AG10803 (cell line): Measurements from ENCODE around the gene SKIDA1.

Experiments
- DNase-seq: peaks from one replicate; pipeline ENCODE4 v3.0.0; 2010; ENCODE audit warnings: low read depth
- H3K4me3 ChIP-seq: 2 replicates; pipeline ENCODE4 v1.5.1; 2011; ENCODE audit warnings: mild to moderate bottlenecking, low read length, control low read depth
- CTCF ChIP-seq: conservative IDR thresholded peaks from 2 replicates; pipeline ENCODE4 v1.5.1; 2011; ENCODE audit warnings: mild to moderate bottlenecking, low read length, control low read depth, inconsistent platforms

The SKIDA1 gene

DNA sequence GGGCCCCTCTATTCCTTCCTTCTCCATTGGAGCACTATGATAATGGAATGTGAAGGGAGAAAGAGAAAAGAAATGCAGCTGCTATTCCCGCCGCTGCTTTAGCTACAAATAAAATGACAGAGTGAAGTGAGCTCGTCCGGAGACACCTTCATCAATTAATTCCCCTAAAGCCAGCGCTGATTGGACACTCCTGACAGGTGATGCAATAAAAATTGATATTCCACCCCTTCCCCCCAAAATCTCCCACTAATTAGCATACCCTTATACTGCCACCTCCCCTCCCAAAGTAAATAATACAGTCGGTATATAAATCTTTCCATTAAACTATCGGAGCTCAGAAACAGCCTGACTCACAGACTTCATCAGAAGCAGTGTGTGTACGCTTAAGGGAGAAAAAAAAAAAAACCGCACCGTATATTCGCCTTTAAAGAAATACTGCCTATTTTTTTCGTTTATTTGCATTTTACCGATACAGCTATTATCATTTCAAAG is 7.3 kb downstream of the SKIDA1 start:
- peak overlapping the region; percentile 70 for H3K4me3 ChIP-seq
- TF ChIP-seq CTCF = no peak
- no peak for DNase-seq

- peak; percentile 58 for DNase-seq
- peak overlapping the region; percentile 70 for H3K4me3 ChIP-seq
- no peak for TF ChIP-seq CTCF
Observed at GRCh38 chr10:21517134-21518031, 8.1 kb downstream of the SKIDA1 start.

- peak overlapping the region; percentile 70 for H3K4me3 ChIP-seq
- TF ChIP-seq CTCF = no peak
- DNase-seq = peak; percentile 72
Observed at GRCh38 chr10:21516242-21517131, 9.0 kb downstream of the SKIDA1 start.

DNA sequence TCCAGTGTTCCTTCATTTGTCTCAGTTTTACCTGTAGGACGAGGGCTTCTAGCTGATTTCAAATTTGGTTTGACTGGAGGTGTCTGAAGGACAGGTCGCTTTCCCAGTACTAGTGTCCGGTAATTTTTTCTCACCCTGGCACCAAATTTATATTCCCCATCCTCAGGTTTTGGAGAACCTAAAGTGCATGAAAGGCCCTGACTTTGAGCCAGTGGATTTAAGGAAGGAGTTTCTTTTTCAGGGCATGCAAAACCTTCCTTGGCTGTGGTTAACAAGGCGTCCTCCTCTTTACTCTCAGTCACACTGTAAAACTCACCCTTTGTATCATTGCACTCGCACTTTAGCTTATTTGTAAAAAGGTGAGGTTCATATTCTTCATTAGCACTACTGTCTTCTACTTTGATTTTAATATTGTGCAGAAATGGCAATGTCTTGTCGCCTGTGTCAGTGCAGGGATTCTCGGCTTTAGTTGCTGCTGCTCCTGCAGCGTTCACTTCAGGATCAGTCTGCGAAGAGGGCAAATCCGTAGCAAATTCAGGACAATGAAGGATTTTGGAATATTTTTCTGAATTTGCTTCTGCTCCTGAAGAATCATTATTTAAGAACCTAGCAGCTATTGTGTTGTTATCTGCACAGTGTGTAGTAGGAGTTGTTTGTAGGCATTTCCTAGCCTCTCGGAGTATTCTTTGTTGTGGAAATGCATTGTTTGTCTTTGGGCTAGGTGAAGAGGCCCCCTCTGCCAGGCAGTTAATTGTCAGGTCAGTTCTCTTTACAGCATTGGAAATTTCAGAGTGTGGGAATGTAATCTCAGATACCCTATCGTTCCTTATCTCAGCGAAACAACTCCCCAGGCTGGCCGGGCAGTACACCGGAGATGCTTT is 9.9 kb downstream of the SKIDA1 start:
- no peak for DNase-seq
- no peak for TF ChIP-seq CTCF
- peak overlapping the region; percentile 70 for H3K4me3 ChIP-seq

DNA sequence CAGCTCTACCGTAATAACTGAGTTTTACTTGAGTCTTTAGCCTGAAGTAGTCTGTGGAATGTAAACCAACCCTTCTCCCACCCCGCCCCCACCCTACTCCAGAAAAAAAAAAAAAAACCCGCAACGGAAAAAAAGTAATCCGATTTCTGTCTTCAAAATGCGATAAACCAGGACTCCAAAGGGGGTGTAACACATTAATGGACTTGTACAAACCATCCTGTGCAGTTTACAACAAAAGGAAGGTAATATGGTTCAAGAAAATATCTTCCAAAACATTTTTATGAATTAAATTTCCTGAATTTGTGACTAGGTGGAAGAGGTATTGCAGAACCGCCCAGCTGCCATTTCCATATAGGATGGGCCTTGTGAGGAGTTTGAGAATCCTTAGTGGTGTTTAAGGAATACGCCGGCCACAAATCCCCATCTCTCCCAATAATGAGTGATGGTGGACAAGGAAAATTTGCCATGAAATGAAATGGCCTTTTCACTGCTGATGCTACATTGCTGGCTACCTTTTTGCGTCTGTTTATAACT is 10.6 kb downstream of the SKIDA1 start:
- DNase-seq = no peak
- TF ChIP-seq CTCF = no peak
- H3K4me3 ChIP-seq = peak overlapping the region; percentile 70

DNA sequence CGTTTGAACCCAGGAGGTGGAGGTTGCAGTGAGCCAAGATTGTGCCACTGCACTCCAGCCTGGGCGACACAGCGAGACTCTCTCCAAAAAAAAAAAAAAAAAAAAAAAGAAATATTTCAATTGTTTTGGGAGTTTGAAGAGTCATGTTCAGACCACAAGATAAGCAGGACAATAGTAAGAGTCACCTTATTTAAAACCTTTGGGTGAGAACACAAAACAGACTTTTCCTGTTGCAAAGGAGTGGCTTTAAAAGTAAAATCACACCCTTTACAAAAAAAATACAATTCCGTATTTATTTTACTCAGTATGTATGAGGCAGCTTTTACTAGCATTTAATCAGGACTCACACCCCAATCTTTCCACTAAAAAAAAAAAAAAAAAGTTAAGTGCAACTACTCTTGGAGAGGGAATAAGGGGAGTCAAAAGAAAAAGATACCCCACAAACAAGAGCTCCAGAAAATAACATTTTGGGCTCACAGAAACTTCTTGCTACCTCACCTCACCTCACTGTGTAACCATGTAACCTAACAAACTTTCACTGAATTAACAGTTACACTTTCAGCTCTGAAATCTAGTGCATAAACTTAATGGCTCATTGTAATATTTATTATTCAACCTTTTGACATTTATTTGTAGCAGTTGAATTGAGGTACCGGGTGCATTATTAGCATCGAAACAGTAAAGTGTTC is 11.2 kb downstream of the SKIDA1 start:
- TF ChIP-seq CTCF = no peak
- DNase-seq = no peak
- H3K4me3 ChIP-seq = peak overlapping the region; percentile 70
